Measurements from ENCODE around the gene PDE4D. TPM values are rescaled to one million over a fixed set of nuclear protein-coding genes. Genes with fewer than 3 reads are reported as not detected.

PDE4D gene
- total RNA-seq, 2 experiments from 2014 or later: 164 to 175 TPM

- ChIA-PET POLR2A (no interaction called here), CTCF (no interaction called here)
- ATAC-seq (ENCODE audit: poor library complexity): no peak
- no peaks in the 10 kb centered on the region for H3K9me3 Mint-ChIP-seq
- DNase-seq: no peak
- H3K36me3 Mint-ChIP-seq (ENCODE audit: low read depth): no peaks in the 10 kb centered on the region
- no peak overlapping the region for H3K27ac Mint-ChIP-seq
- no peaks in the 10 kb centered on the region for H3K4me1 Mint-ChIP-seq (ENCODE audit: low read depth)
- TF ChIP-seq CTCF (IDR thresholded peaks at IDR 0.05): no peak
- Histone ChIP-seq H3K4me1 (ENCODE audit: insufficient read depth, low read length) (no peaks in the 10 kb centered on the region), H3K4me3 (ENCODE audit: low read length) (no peak overlapping the region), H3K9me3 (ENCODE audit: control insufficient read depth in 1 of 2, insufficient read depth in 1 of 2, low read length in 2 of 2) (no peaks in the 10 kb centered on the region), H3K36me3 (ENCODE audit: insufficient read depth, low read length) (no peaks in the 10 kb centered on the region), H3K27me3 (ENCODE audit: control insufficient read depth in 1 of 2, insufficient read depth in 2 of 2, low read length in 2 of 2) (no peaks in the 10 kb centered on the region), H3K27ac (ENCODE audit: low read depth in 1 of 2, low read length in 2 of 2) (no peak overlapping the region)
- intact Hi-C loops (cut with DNase I, micrococcal nuclease): no loop called here
- peaks cover 22% of the 10 kb centered on the region for H3K27me3 Mint-ChIP-seq
- no peak overlapping the region for H3K4me3 Mint-ChIP-seq
Measured at GRCh38 chr5:59586841-59587240, 306.7 kb downstream of the PDE4D start.

GRCh38 chr5:59584858-59585846 is 308.4 kb downstream of the PDE4D start:
- POLR2A ChIA-PET: no interaction called here
- Mint-ChIP-seq H3K9me3 (no peaks in the 10 kb centered on the region), H3K36me3 (ENCODE audit: low read depth) (no peaks in the 10 kb centered on the region), H3K4me1 (ENCODE audit: low read depth) (no peaks in the 10 kb centered on the region), H3K4me3 (no peak overlapping the region), H3K27me3 (peaks cover 22% of the 10 kb centered on the region), H3K27ac (no peak overlapping the region)
- DNase-seq (no peak), ATAC-seq (ENCODE audit: poor library complexity) (no peak)
- intact Hi-C loops (cut with DNase I, micrococcal nuclease): no loop called here
- Histone ChIP-seq H3K36me3 (ENCODE audit: insufficient read depth, low read length) (no peaks in the 10 kb centered on the region), H3K27me3 (ENCODE audit: control insufficient read depth in 1 of 2, insufficient read depth in 2 of 2, low read length in 2 of 2) (no peaks in the 10 kb centered on the region), H3K4me1 (ENCODE audit: insufficient read depth, low read length) (no peaks in the 10 kb centered on the region), H3K4me3 (ENCODE audit: low read length) (no peak overlapping the region), H3K9me3 (ENCODE audit: control insufficient read depth in 1 of 2, insufficient read depth in 1 of 2, low read length in 2 of 2) (no peaks in the 10 kb centered on the region), H3K27ac (ENCODE audit: low read depth in 1 of 2, low read length in 2 of 2) (no peak overlapping the region)
- no peak for TF ChIP-seq CTCF (IDR thresholded peaks at IDR 0.05)
- CTCF ChIA-PET: no interaction called here

GRCh38 chr5:59583810-59584562 is 309.5 kb downstream of the PDE4D start:
- ChIA-PET POLR2A (no interaction called here), CTCF (no interaction called here)
- H3K9me3 Mint-ChIP-seq: no peaks in the 10 kb centered on the region
- peaks cover 22% of the 10 kb centered on the region for H3K27me3 Mint-ChIP-seq
- TF ChIP-seq CTCF (IDR thresholded peaks at IDR 0.05): no peak
- intact Hi-C loops (cut with DNase I, micrococcal nuclease): no loop called here
- no peaks in the 10 kb centered on the region for H3K4me1 Mint-ChIP-seq (ENCODE audit: low read depth)
- ATAC-seq (ENCODE audit: poor library complexity) (no peak), DNase-seq (no peak)
- no peaks in the 10 kb centered on the region for H3K9me3 ChIP-seq (ENCODE audit: control insufficient read depth in 1 of 2, insufficient read depth in 1 of 2, low read length in 2 of 2)
- H3K27me3 ChIP-seq (ENCODE audit: control insufficient read depth in 1 of 2, insufficient read depth in 2 of 2, low read length in 2 of 2): no peaks in the 10 kb centered on the region
- no peak overlapping the region for H3K27ac Mint-ChIP-seq
- no peak overlapping the region for H3K4me3 ChIP-seq (ENCODE audit: low read length)
- H3K36me3 Mint-ChIP-seq (ENCODE audit: low read depth): no peaks in the 10 kb centered on the region
- no peak overlapping the region for H3K4me3 Mint-ChIP-seq
- H3K36me3 ChIP-seq (ENCODE audit: insufficient read depth, low read length): no peaks in the 10 kb centered on the region
- H3K4me1 ChIP-seq (ENCODE audit: insufficient read depth, low read length): no peaks in the 10 kb centered on the region
- no peak overlapping the region for H3K27ac ChIP-seq (ENCODE audit: low read depth in 1 of 2, low read length in 2 of 2)
